ENCODE results near the gene PTPRC. TPM values are rescaled to one million over a fixed set of nuclear protein-coding genes. Genes with fewer than 3 reads are reported as not detected.
A peak's percentile ranks its signal among the peaks of the same experiment; 100 is the strongest.

PTPRC gene
- 33.4 TPM for total RNA-seq

- DNase-seq (ENCODE audit: extremely low spot score in 2 of 2), result no peak
- H3K27ac ChIP-seq, result no peak within 1 kb of the TSS
- H3K4me1 ChIP-seq, result no peaks in the 10 kb centered on the region
- intact Hi-C loops (cut with DNase I), result no loop called here
- TF ChIP-seq POLR2AphosphoS5 (IDR thresholded peaks at IDR 0.05; ENCODE audit: insufficient read depth in 1 of 2, low read depth in 1 of 2), result no peak
- TF ChIP-seq CTCF (IDR thresholded peaks at IDR 0.05), result no peak
- no peaks in the 10 kb centered on the region for H3K27me3 ChIP-seq
- H3K36me3 ChIP-seq, result no peaks in the 10 kb centered on the region
- H3K9me3 ChIP-seq, result no peaks in the 10 kb centered on the region
- peak within 1 kb of the TSS in 1 of 2 donors; percentile 29 for H3K4me3 ChIP-seq
Observed at GRCh38 chr1:198638894-198639635, at the start of gene PTPRC. TSS of gene PTPRC (plus strand) at chr1:198639040. CDS start at chr1:198639269, 229 bp downstream.

- no peak overlapping the region for H3K4me3 ChIP-seq
- H3K27me3 ChIP-seq, result no peaks in the 10 kb centered on the region
- no peaks in the 10 kb centered on the region for H3K36me3 ChIP-seq
- no peaks in the 10 kb centered on the region for H3K9me3 ChIP-seq
- intact Hi-C loops (cut with DNase I), result no loop called here
- H3K27ac ChIP-seq, result no peak overlapping the region
- TF ChIP-seq CTCF (IDR thresholded peaks at IDR 0.05), result no peak
- TF ChIP-seq POLR2AphosphoS5 (IDR thresholded peaks at IDR 0.05; ENCODE audit: insufficient read depth in 1 of 2, low read depth in 1 of 2), result no peak
- TF ChIP-seq POLR2A (IDR thresholded peaks at IDR 0.05), result no peak
- no peak for DNase-seq (ENCODE audit: extremely low spot score in 2 of 2)
- no peaks in the 10 kb centered on the region for H3K4me1 ChIP-seq
Observed at GRCh38 chr1:198590454-198590853, 48.4 kb upstream of the PTPRC start.

GRCh38 chr1:198595765-198596164 lies 43.1 kb upstream of the PTPRC start:
- intact Hi-C loops (cut with DNase I), result no loop called here
- no peak overlapping the region for H3K4me3 ChIP-seq
- no peaks in the 10 kb centered on the region for H3K27me3 ChIP-seq
- TF ChIP-seq POLR2AphosphoS5 (IDR thresholded peaks at IDR 0.05; ENCODE audit: insufficient read depth in 1 of 2, low read depth in 1 of 2) (no peak), POLR2A (IDR thresholded peaks at IDR 0.05) (no peak), CTCF (IDR thresholded peaks at IDR 0.05) (no peak)
- no peaks in the 10 kb centered on the region for H3K4me1 ChIP-seq
- no peak for DNase-seq (ENCODE audit: extremely low spot score in 2 of 2)
- no peaks in the 10 kb centered on the region for H3K9me3 ChIP-seq
- H3K36me3 ChIP-seq, result no peaks in the 10 kb centered on the region
- no peak overlapping the region for H3K27ac ChIP-seq

- Histone ChIP-seq H3K4me1 (no peaks in the 10 kb centered on the region), H3K27ac (no peak overlapping the region), H3K9me3 (no peaks in the 10 kb centered on the region), H3K36me3 (no peaks in the 10 kb centered on the region), H3K27me3 (no peaks in the 10 kb centered on the region), H3K4me3 (no peak overlapping the region)
- intact Hi-C loops (cut with DNase I), result no loop called here
- DNase-seq (ENCODE audit: extremely low spot score in 2 of 2), result no peak
- TF ChIP-seq POLR2AphosphoS5 (IDR thresholded peaks at IDR 0.05; ENCODE audit: insufficient read depth in 1 of 2, low read depth in 1 of 2) (no peak), POLR2A (IDR thresholded peaks at IDR 0.05) (no peak), CTCF (IDR thresholded peaks at IDR 0.05) (no peak)
Observed at GRCh38 chr1:198597690-198598430, 41.0 kb upstream of the PTPRC start.

Data from vagina (tissue), 2 donors.